Fibroblast of lung (primary cell): ENCODE results near the gene C4orf17. TPM values are rescaled to one million over a fixed set of nuclear protein-coding genes. Genes with fewer than 3 reads are reported as not detected.

ENCODE experiments used
- DNase-seq, 2 donors: peaks; one replicate each; pipeline versions ENCODE4 v3.0.0 to v3.0.0-alpha.2; 2010; ENCODE audit warnings: low read depth in 2 of 2
- H2AFZ ChIP-seq: 2 replicates; pipeline ENCODE4 v1.5.1; 2012; ENCODE audit warnings: low read length, control low read depth, inconsistent platforms
- H3K27ac ChIP-seq: 2 replicates; pipeline ENCODE4 v1.5.1; 2011; ENCODE audit warnings: low read length, control low read depth; ENCODE audit not compliant: insufficient read depth
- H3K27me3 ChIP-seq: 2 replicates; pipeline ENCODE4 v1.5.1; 2011; ENCODE audit warnings: mild to moderate bottlenecking, low read length; ENCODE audit not compliant: control insufficient read depth, insufficient read depth
- H3K36me3 ChIP-seq: 2 replicates; pipeline ENCODE4 v1.5.1; 2011; ENCODE audit warnings: low read length; ENCODE audit not compliant: control insufficient read depth, insufficient read depth
- H3K4me1 ChIP-seq: 2 replicates; pipeline ENCODE4 v1.5.1; 2011; ENCODE audit warnings: low read length; ENCODE audit not compliant: control insufficient read depth, insufficient read depth; ENCODE audit errors: extremely low read depth
- H3K4me2 ChIP-seq: 2 replicates; pipeline ENCODE4 v1.5.1; 2011; ENCODE audit warnings: low read length, control low read depth; ENCODE audit not compliant: insufficient read depth; ENCODE audit errors: extremely low read depth
- H3K4me3 ChIP-seq, 4 experiments: fragments of 200-600 bp in 1 of 4; sonication (generic) in 1 of 4; replicated peaks in 1 of 4; 2 replicates each; pipeline ENCODE4 v1.5.1; 2011 to 2016; ENCODE audit warnings: low read length in 4 of 4, low read depth in 3 of 4, mild to moderate bottlenecking in 3 of 4, control low read depth in 2 of 4, inconsistent platforms in 1 of 4, mixed read lengths in 1 of 4; ENCODE audit not compliant: insufficient read depth in 1 of 4; ENCODE audit errors: control extremely low read depth in 1 of 4
- H3K79me2 ChIP-seq: 2 replicates; pipeline ENCODE4 v1.5.1; 2012; ENCODE audit warnings: mild to moderate bottlenecking, low read length, inconsistent platforms; ENCODE audit not compliant: control insufficient read depth, insufficient read depth
- H3K9ac ChIP-seq: 2 replicates; pipeline ENCODE4 v1.5.1; 2011; ENCODE audit warnings: mild to moderate bottlenecking, low read length, control low read depth; ENCODE audit not compliant: insufficient read depth
- H3K9me3 ChIP-seq: 2 replicates; pipeline ENCODE4 v1.5.1; 2012; ENCODE audit warnings: low read depth, low read length; ENCODE audit not compliant: control insufficient read depth, insufficient read depth
- H4K20me1 ChIP-seq: 2 replicates; pipeline ENCODE4 v1.5.1; 2011; ENCODE audit warnings: low read length; ENCODE audit not compliant: control insufficient read depth, insufficient read depth; ENCODE audit errors: extremely low read depth
- EZH2 ChIP-seq: IDR thresholded peaks from 2 replicates; pipeline ENCODE4 v1.5.1; 2012; ENCODE audit warnings: low read length, control low read depth, mild to moderate bottlenecking; ENCODE audit errors: missing control alignments
- polyA minus RNA-seq: library from RNA; depleted of rRNA, polyadenylated mRNA; stranded (reverse); fragments of >200 nt; gene quantifications from 2 replicates; pipeline ENCODE4 v1.2.3, GENCODE V29; 2011; ENCODE audit warnings: low replicate concordance
- polyA plus RNA-seq, 2 donors: library from polyadenylated mRNA; depleted of rRNA in 1 of 2; stranded (reverse) in 1 of 2; unstranded in 1 of 2; fragments of >200 nt; gene quantifications; 2 replicates each; pipeline ENCODE4 v1.2.1, GENCODE V29; 2011 to 2012; ENCODE audit warnings: missing spikeins in 1 of 2
- total RNA-seq: library from RNA; depleted of rRNA; stranded (reverse); fragments of >200 nt; gene quantifications from 2 replicates; pipeline ENCODE4 v1.2.1, GENCODE V29; 2014
- TF ChIP-seq, protein P1 (sequence below), 2 donors: IDR thresholded peaks in 1 of 2; conservative IDR thresholded peaks in 1 of 2; 1 replicate in 1 of 2; 2 replicates in 1 of 2; pipeline ENCODE4 v1.5.1; 2011 to 2012; ENCODE audit warnings: low read length in 2 of 2, control low read depth in 1 of 2, inconsistent platforms in 1 of 2, low read depth in 1 of 2, mild to moderate bottlenecking in 1 of 2

C4orf17 gene
- total RNA-seq (not detected in 2 replicates), polyA plus RNA-seq (not detected in 2 replicates), polyA minus RNA-seq (not detected in 2 replicates)
- not detected in 2 replicates for polyA plus RNA-seq (2012)

DNA sequence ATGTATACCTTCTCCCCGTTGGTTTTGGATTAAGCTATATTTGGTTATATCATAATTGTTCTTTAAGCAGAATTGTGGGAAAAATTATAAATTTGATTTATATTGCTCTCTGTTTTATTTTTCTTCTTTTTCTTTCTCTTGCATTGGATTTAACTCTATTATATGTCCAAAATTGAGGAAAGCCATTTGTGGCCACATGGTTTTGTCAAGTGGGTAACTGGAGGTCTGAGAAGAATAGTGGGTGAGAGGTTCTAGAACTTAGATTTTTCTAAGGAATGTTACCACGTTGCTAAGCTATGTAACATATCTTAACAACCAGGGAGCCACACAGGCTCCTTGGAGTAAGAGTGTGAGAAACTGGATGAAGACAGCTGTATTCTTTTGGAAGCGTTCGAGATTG lies at the start of gene C4orf17:
Gene C4orf17, plus strand, starts transcription at position 301 of the 400 bp plus-strand sequence. CDS start 2,061 bp downstream, outside the sequence.
- Histone ChIP-seq H3K79me2 (no peaks in the 10 kb centered on the region), H3K27me3 (no peaks in the 10 kb centered on the region), H3K9ac (no peak within 1 kb of the TSS)

DNA sequence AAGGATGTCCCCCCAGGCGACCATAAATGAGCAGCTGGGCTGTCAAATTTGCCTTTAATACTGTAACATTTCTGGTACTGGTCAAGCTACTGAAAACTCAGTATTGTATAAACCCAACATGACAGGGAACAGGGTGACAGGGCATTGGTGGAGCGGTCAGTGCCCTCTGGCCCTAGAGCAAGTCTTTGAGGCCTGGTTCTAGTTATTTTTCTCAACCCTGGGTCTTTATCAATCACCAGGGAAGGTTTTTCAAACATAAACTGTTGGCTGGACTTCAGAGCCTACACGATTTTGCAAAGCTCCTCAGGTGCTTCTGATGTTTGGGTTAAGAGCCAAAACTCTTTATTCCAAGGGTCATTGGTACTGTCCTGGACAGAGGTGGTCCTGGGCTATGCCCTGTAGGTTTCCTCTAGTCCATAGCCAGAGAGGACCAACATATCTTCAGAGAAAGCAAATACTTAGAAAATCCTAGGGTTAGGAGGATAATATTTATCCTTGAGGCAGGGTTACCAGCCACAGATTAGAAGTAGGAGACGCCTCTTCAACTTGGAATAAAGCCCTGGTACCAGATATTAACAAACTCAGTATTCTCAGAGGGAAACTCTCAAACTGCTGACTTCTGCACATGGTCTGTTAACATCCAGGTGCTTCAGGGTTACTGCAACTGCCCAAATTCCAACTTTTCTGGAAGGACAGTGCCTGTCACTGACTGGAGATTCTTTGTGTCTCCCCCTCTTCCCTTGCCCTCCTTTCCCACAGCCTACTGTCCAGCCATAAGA lies 49.0 kb upstream of the C4orf17 start:
- no peak for DNase-seq
- Histone ChIP-seq H4K20me1 (no peaks in the 10 kb centered on the region), H3K27ac (no peak overlapping the region), H3K36me3 (no peaks in the 10 kb centered on the region), H3K4me3 (no peak overlapping the region), H3K9me3 (no peaks in the 10 kb centered on the region), H3K4me1 (no peaks in the 10 kb centered on the region), H3K27me3 (no peaks in the 10 kb centered on the region), H2AFZ (no peak overlapping the region), H3K79me2 (no peaks in the 10 kb centered on the region), H3K9ac (no peak overlapping the region), H3K4me2 (no peak overlapping the region)
- TF ChIP-seq EZH2, result no peak
- TF ChIP-seq, protein P1, sequence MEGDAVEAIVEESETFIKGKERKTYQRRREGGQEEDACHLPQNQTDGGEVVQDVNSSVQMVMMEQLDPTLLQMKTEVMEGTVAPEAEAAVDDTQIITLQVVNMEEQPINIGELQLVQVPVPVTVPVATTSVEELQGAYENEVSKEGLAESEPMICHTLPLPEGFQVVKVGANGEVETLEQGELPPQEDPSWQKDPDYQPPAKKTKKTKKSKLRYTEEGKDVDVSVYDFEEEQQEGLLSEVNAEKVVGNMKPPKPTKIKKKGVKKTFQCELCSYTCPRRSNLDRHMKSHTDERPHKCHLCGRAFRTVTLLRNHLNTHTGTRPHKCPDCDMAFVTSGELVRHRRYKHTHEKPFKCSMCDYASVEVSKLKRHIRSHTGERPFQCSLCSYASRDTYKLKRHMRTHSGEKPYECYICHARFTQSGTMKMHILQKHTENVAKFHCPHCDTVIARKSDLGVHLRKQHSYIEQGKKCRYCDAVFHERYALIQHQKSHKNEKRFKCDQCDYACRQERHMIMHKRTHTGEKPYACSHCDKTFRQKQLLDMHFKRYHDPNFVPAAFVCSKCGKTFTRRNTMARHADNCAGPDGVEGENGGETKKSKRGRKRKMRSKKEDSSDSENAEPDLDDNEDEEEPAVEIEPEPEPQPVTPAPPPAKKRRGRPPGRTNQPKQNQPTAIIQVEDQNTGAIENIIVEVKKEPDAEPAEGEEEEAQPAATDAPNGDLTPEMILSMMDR (conservative IDR thresholded peaks at IDR 0.05 in 1 of 2, IDR thresholded peaks at IDR 0.05 in 1 of 2; ENCODE audit: low read depth in 1 of 2, low read length in 2 of 2), result no peak

More for the DNA sequence above, at the start of gene C4orf17:
- Histone ChIP-seq H3K4me1 (no peaks in the 10 kb centered on the region), H3K4me2 (no peak within 1 kb of the TSS), H3K27ac (no peak within 1 kb of the TSS), H3K4me3 (no peak within 1 kb of the TSS), H2AFZ (no peak within 1 kb of the TSS), H3K9me3 (no peaks in the 10 kb centered on the region), H3K36me3 (no peaks in the 10 kb centered on the region), H4K20me1 (no peaks in the 10 kb centered on the region)
- no peak for TF ChIP-seq EZH2
- TF ChIP-seq, protein P1 (conservative IDR thresholded peaks at IDR 0.05 in 1 of 2, IDR thresholded peaks at IDR 0.05 in 1 of 2; ENCODE audit: low read depth in 1 of 2, low read length in 2 of 2), result no peak
- no peak for DNase-seq

DNA sequence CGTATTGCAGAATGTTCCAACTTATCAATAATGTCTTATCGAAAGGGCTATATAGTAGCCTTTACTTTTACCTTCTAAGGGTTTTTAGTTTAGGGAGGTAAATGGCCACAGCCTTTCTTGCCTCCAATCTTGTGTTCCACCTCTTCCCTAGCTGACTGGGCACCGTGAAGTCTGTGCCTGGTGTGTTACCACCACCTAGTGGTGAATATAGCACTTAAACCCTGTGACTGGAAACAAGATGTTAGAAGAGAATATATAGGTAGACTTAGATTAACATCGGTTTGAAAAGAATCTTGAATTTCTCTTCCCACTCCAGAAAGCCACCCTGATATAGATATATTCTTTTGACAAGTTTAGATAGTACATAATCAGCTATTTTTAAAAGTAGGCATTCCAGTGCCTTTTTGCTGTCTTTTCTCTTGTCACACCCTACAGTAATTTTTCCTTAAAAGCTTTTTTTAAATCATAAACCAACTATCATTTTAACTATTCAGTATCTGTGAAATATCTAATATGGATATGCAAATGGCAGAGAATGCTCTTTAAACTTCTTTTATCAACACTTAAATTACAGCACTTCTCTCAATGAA lies 47.9 kb upstream of the C4orf17 start:
- H3K4me2 ChIP-seq, result no peak overlapping the region
- H3K4me3 ChIP-seq, result no peak overlapping the region
- H3K9me3 ChIP-seq, result no peaks in the 10 kb centered on the region
- H4K20me1 ChIP-seq, result no peaks in the 10 kb centered on the region
- H3K9ac ChIP-seq, result no peak overlapping the region
- no peaks in the 10 kb centered on the region for H3K36me3 ChIP-seq
- no peak overlapping the region for H3K27ac ChIP-seq
- H2AFZ ChIP-seq, result no peak overlapping the region
- H3K79me2 ChIP-seq, result no peaks in the 10 kb centered on the region
- no peaks in the 10 kb centered on the region for H3K27me3 ChIP-seq
- peak; percentile 57 to 83 for DNase-seq
- TF ChIP-seq EZH2, result no peak
- TF ChIP-seq, protein P1 (conservative IDR thresholded peaks at IDR 0.05 in 1 of 2, IDR thresholded peaks at IDR 0.05 in 1 of 2; ENCODE audit: low read depth in 1 of 2, low read length in 2 of 2), result peak; percentile 80 to 85
- H3K4me1 ChIP-seq, result no peaks in the 10 kb centered on the region
